Adrenal gland (tissue), 12 donors: Measurements from ENCODE around the gene NDNF. TPM values are rescaled to one million over a fixed set of nuclear protein-coding genes. Genes with fewer than 3 reads are reported as not detected.

Experiments
- DNase-seq, 7 donors: peaks; one replicate each; pipeline ENCODE4 v3.0.0-alpha.2; 2019 to 2020
- H3K27ac ChIP-seq, 5 donors: fragments of 200-600 bp; sonication (generic) in 4 of 5; 1 replicate in 3 of 5; 2 replicates in 2 of 5; pipeline versions ENCODE4 v1.5.1 to v1.8.0; 2016 to 2020; ENCODE audit warnings: mild to moderate bottlenecking in 1 of 5
- H3K27me3 ChIP-seq: fragments of 200-600 bp; 2 replicates; pipeline ENCODE4 v1.8.0; 2021
- H3K36me3 ChIP-seq, 2 donors: fragments of 200-600 bp; replicated peaks in 1 of 2; 1 replicate in 1 of 2; 2 replicates in 1 of 2; pipeline versions ENCODE4 v1.5.1 to v1.8.0; 2018 to 2022
- H3K4me1 ChIP-seq, 2 donors: fragments of 200-600 bp; replicated peaks in 1 of 2; 1 replicate in 1 of 2; 2 replicates in 1 of 2; pipeline versions ENCODE4 v1.5.1 to v1.8.0; 2018 to 2021
- H3K4me3 ChIP-seq, 4 donors: fragments of 200-600 bp; sonication (generic) in 3 of 4; one replicate each; pipeline ENCODE4 v1.5.1; 2016 to 2018
- H3K9me3 ChIP-seq, 3 donors: fragments of 200-600 bp; sonication (generic) in 1 of 3; replicated peaks in 1 of 3; 1 replicate in 2 of 3; 2 replicates in 1 of 3; pipeline versions ENCODE4 v1.5.1 to v1.8.0; 2016 to 2021
- POLR2A ChIP-seq, 2 donors: fragments of 450-650 bp; IDR thresholded peaks; one replicate each; pipeline ENCODE4 v1.6.1; 2017; ENCODE audit warnings: antibody characterized with exemption in 2 of 2, mild to moderate bottlenecking in 2 of 2, moderate library complexity in 1 of 2
- WGBS, 4 donors: extraction: QIAGEN DNeasy Blood & Tissue Kit in 2 of 4; methylation state at CpG; one replicate each; pipeline versions ENCODE4 v1.1.5 to v1.1.7; 2013 to 2017; 5-methylcytosine and 5-hydroxymethylcytosine counted together
- intact Hi-C, 2 donors: fragments of 100-400 bp; cut with DNase I; formaldehyde crosslinking; loops; one replicate each; pipeline versions ENCODE4 v1.14.1 to v1.15.0; 2022 to 2023
- polyA plus RNA-seq, 3 donors: library from polyadenylated mRNA; stranded (reverse); fragments of 200-250 nt in 2 of 3; fragments of 350-450 nt in 1 of 3; fragmentation: Illumina TruSeq in 1 of 3; extraction: RNeasy Lipid Tissue Mini Kit (QIAGEN cat#74804) in 1 of 3; gene quantifications; one replicate each; pipeline ENCODE4 v1.2.3, GENCODE V29; 2013 to 2014
- total RNA-seq, 9 donors: library from RNA; depleted of rRNA in 4 of 9; stranded (reverse); fragments of >200 nt in 4 of 9; fragments of 120-200 nt in 1 of 9; fragmentation: NEBNext Ultra II Directional in 1 of 9; extraction: Animal tissue kit (Norgen Biotek cat#: 25700) in 1 of 9; gene quantifications; one replicate each; pipeline versions ENCODE4 v1.1.0 to v1.2.4, GENCODE V29; 2013 to 2023
- TF ChIP-seq, protein P1 (sequence below), 6 experiments: fragments of 450-650 bp in 4 of 6; fragments of 200-600 bp in 2 of 6; sonication (generic) in 1 of 6; IDR thresholded peaks; 1 replicate in 5 of 6; 2 replicates in 1 of 6; pipeline versions ENCODE4 v1.5.1 to v1.8.0; 2016 to 2021; ENCODE audit warnings: antibody characterized with exemption in 6 of 6, mild to moderate bottlenecking in 2 of 6, moderate library complexity in 1 of 6
- donor health status: healthy with polysubstance abuse.
- donor health status: Bipolar disorder and iron deficiency.
- donor health status: DM: yes; HTN: yes; CAD: no.
- donor health status: DM: no; HTN: no; CAD: no.
- donor health status: DM: no; HTN: no; CAD: no.
- donor health status: DM: yes; HTN: yes; CAD: no.

NDNF gene
- total and polyA plus RNA-seq, 12 donors, result 0.26 to 8.3 (median 2.3) TPM

DNA sequence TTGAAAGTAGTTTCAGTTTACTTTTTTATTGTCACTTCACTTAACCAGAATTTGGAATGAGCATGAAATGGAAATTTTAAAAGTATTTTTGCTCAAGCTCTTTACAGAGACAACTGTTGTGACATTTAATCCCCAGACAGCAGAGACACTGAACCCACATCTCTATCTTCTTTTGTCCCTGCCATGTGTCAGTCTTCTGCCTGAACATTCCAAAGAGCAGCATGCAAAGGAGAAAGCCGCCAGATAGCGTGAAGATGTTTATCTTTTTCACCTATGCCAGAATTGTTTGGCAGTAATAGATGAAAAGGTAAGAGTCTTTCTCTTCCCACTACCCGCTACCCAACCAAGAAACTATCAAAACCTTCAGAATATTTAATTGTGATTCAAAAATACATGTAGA, 46.8 kb downstream of the NDNF start:
- H3K9me3 ChIP-seq, result no peaks in the 10 kb centered on the region
- WGBS, 4 donors, result 83 to 90% (median 87%) methylated on average over 3 of the region's 3 CpGs
- no peak overlapping the region for H3K4me3 ChIP-seq
- intact Hi-C loops, result no loop called here
- TF ChIP-seq POLR2A (IDR thresholded peaks at IDR 0.05), result no peak
- TF ChIP-seq, protein P1, sequence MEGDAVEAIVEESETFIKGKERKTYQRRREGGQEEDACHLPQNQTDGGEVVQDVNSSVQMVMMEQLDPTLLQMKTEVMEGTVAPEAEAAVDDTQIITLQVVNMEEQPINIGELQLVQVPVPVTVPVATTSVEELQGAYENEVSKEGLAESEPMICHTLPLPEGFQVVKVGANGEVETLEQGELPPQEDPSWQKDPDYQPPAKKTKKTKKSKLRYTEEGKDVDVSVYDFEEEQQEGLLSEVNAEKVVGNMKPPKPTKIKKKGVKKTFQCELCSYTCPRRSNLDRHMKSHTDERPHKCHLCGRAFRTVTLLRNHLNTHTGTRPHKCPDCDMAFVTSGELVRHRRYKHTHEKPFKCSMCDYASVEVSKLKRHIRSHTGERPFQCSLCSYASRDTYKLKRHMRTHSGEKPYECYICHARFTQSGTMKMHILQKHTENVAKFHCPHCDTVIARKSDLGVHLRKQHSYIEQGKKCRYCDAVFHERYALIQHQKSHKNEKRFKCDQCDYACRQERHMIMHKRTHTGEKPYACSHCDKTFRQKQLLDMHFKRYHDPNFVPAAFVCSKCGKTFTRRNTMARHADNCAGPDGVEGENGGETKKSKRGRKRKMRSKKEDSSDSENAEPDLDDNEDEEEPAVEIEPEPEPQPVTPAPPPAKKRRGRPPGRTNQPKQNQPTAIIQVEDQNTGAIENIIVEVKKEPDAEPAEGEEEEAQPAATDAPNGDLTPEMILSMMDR (IDR thresholded peaks at IDR 0.05), result no peak
- no peaks in the 10 kb centered on the region for H3K36me3 ChIP-seq
- no peak for DNase-seq
- no peaks in the 10 kb centered on the region for H3K4me1 ChIP-seq
- H3K27ac ChIP-seq, result no peak overlapping the region
- H3K27me3 ChIP-seq, result no peaks in the 10 kb centered on the region

DNA sequence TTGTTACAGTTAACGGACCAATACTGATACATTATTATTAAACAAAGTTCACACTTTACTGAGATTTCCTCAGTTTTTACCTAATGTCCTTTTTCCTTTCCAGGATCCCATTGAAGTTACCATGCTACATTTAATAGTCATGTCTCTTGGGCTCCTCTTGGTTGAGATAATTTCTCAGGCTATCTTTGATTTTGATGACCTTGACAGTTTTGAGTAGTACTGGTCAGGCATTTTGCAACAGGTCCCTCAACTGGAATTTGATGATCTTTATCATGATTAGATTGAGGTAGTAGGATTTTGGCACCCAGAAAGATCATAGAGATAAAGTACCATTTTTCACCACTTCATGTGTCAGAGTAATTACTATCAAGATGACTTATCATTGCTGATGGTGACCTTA, 53.8 kb downstream of the NDNF start:
- 87 to 97% (median 94%) methylated on average over 1 of the region's 1 CpG for WGBS, 4 donors

DNA sequence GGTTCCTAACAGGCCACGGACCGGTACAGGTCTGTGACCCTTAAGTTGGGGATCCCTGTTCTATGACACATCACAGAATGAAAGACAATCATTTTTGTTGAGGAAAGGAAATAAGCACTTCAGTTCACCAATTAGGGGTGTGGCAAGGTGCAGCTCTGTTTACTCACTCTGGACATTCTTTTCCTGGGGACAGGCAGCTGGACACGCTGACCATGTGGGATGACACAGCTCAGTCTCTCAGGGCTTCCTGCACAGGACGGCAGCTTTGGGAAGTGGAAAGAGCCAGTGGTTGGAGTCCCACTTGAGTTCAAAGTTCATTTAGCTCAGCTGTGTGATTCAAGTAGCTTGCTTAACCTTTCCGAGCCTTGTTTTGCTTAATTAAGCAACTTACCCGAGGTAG, 55.7 kb downstream of the NDNF start:
- Histone ChIP-seq H3K9me3 (no peaks in the 10 kb centered on the region), H3K27ac (no peak overlapping the region), H3K4me1 (peaks cover 0 to 8% of the 10 kb centered on the region in 2 donors), H3K36me3 (no peaks in the 10 kb centered on the region), H3K27me3 (no peaks in the 10 kb centered on the region), H3K4me3 (no peak overlapping the region)
- 76 to 83% (median 82%) methylated on average over 6 of the region's 6 CpGs for WGBS, 4 donors
- TF ChIP-seq POLR2A (IDR thresholded peaks at IDR 0.05), result no peak
- TF ChIP-seq, protein P1 (IDR thresholded peaks at IDR 0.05), result no peak
- DNase-seq, result no peak
- intact Hi-C loops, result no loop called here

More for the DNA sequence above, 53.8 kb downstream of the NDNF start:
- no peaks in the 10 kb centered on the region for H3K9me3 ChIP-seq
- intact Hi-C loops, result no loop called here
- H3K27ac ChIP-seq, result no peak overlapping the region
- H3K36me3 ChIP-seq, result no peaks in the 10 kb centered on the region
- H3K27me3 ChIP-seq, result no peaks in the 10 kb centered on the region
- DNase-seq, result no peak
- H3K4me3 ChIP-seq, result no peak overlapping the region
- TF ChIP-seq, protein P1 (IDR thresholded peaks at IDR 0.05), result no peak
- no peak for TF ChIP-seq POLR2A (IDR thresholded peaks at IDR 0.05)
- H3K4me1 ChIP-seq, result peaks cover 0 to 8% of the 10 kb centered on the region in 2 donors

DNA sequence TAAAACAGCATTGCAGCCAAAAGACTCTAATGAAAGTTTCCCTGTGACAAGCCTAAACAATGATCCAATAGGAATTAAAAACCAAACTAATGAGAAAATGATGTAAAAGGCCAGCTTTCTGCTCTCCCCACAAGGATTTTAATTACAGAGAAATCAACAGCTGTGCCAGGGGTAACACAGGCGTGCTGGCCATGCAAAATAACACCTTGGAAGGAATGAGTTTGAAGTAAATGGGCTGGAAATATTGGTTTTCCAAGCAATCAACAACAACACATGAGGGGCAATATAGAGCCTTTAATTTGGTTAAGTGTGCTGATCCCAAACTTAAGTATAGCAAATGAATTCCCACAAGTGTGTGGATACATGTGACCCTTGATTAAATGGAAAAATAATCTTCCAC, 56.9 kb downstream of the NDNF start:
- intact Hi-C loops, result no loop called here
- Histone ChIP-seq H3K36me3 (no peaks in the 10 kb centered on the region), H3K4me1 (peaks cover 0 to 8% of the 10 kb centered on the region in 2 donors), H3K27me3 (no peaks in the 10 kb centered on the region), H3K27ac (no peak overlapping the region), H3K9me3 (no peaks in the 10 kb centered on the region), H3K4me3 (no peak overlapping the region)
- DNase-seq, result no peak
- WGBS, 4 donors, result 74 to 88% (median 82%) methylated on average over 1 of the region's 1 CpG
- no peak for TF ChIP-seq POLR2A (IDR thresholded peaks at IDR 0.05)
- TF ChIP-seq, protein P1 (IDR thresholded peaks at IDR 0.05), result no peak
